HG02588 (cell line): Measurements from ENCODE around the gene RGS2.
A peak's percentile ranks its signal among the peaks of the same experiment; 100 is the strongest.

Experiments used
- ATAC-seq: cut with Tn5 transposase; IDR thresholded peaks from one replicate; pipeline ENCODE4 v1.9.1; 2021; ENCODE audit warnings: mild to moderate bottlenecking, moderate library complexity; ENCODE audit not compliant: unreplicated experiment

RGS2 gene

DNA sequence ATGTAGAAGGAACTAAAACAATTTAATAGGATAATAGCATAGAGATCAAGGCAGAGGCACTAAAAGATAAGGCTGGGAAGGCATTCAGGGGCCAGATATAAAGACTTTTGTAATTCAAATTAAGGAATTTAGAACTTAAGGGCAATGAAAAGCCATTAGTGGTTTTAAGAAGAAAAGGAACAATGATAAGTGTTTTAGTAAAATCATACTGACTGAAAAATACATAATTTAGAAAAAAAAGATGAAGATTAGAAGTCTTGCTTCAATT, 14.1 kb upstream of the RGS2 start:
- no peak for ATAC-seq

DNA sequence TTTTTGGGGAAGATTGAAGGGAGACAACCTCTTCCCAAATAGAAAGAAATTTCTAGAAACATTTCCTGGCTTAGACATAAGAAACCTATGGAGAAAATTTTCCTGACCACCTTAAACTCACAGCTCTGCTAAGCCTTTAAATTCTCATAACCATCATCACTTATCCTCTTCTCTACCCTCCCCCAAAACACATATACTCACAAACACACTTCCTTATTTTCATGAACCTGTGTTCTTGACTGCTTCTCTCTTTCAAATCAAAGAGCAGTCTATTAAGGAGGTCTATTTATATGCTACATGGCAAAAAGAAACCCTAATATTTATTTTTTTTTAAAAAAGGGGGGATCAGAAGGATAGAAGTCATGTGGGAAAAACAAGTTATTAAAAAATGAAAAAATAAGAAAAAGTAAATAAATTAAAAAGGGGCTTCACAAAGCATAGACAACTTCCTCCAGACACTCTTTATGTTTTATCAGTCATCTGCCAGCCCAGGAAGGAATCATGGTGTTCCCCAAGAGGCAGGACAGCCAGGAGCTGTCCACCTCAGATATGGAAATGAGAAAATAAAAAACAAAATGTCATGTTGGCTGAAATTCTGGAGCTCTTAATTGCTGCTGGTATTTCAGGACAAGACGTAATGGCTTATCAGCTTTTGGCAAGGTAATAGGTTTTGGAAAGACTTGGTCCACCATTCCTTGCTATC, 12.8 kb upstream of the RGS2 start:
- ATAC-seq: no peak

DNA sequence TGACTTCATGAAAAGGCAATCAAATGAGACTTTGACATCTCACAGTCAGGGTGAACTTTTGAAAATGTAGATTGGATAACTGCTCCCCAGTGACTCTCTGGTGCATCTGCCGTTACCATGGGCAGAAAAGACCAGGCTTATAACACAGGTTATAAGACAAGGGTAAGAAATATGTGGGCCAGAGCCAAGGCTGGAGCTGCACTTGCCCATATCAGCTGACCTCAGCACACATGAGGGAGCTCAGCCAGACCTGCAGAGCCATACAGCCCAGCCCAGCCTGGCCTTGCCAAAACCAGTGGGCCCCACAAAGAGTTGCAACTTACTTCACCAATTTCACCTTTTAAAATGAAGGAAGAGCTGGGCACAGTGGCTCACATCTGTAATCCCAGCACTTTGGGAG, 11.7 kb upstream of the RGS2 start:
- no peak for ATAC-seq

DNA sequence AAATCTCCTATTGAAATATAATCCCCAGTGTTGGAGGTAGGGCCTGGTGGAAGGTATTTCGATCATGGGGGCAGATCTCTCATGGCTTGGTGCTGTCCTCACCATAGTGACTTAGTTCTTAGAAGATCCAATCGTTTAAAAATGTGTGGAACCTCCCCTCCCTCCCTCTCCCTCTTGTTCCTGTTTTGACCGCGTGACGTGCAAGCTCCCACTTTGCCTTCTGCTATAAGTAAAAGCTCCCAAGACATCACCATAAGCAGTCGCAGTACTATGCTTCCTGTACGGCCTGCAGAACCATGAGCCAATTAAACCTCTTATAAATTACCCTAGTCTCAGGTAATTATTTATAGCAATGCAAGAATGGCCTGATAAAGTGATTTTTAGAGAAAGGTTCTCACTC, 10.9 kb upstream of the RGS2 start:
- ATAC-seq: no peak

DNA sequence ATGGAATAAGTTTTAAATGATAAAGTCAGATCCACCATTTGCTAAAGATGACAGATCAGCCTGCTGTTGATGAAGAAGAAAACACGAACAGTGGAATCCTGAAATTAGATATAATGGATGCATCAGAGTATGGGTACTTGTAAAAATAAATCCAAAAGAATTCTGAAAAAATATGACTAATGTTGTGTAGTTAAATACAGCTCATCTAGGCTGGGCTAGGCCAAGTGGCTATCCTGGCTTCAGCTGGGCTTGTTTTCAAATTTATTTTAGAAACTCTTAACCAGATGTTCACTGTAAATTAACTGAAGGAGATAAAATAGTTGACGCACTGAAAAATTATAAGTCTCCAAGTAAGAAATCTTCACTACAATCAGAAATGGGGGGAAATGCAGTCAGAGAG, 7.4 kb upstream of the RGS2 start:
- ATAC-seq: no peak

DNA sequence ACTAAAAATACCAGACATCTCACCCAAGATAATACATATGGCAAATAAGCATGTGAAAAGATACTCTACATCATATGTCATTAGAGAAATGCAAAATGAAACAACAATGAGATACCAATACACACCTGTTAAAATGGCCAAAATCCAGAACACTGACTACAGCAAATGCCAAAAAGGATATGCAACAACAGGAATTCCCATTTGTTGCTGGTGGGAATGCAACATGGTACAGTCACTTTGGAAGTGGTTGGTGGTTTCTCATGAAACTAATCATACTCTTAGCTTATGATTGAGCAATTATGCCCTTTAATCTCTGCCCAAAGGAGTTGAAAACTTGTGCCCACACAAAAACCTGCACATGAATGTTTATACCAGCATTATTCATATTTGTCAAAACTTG, 6.4 kb upstream of the RGS2 start:
- no peak for ATAC-seq

DNA sequence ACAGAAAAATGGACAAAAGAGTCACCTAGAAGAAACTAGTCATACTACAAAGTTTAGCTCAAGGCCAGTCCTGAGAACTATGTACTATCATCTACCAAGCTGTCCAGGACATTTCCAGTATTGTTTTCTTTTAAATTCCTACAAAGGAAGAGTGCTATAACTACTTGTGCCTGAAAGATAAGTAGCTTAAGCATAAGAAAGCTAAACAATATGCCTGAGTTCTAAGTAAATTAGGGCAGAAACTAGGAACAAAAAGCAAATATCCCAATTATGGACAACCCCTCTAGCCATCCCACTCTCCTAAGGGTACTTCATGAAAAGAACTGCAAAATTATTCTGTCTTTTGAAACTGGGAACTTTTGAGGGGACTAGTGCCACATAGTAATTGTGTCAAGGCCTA, 5.3 kb upstream of the RGS2 start:
- ATAC-seq: no peak

DNA sequence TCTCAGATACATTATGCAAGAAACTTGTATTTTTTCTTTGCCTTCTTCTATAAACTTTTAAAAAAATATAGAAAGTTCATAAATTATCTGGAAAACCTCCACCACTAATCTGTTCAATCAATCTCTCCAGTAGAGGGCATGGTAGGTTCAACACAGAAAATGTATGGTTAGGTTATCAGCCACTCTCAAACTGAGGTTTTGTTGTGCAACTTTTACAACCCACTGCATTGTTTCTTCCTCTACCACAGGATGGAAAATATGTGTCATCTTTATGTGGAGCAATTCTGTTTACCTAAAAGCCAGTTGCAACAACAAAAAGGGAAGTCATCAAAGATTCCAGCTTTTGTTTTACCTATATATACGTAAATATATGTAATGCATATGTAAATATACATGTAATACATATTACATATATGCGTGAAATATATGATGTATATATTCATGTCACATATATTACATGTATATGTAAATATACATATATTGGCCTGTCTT, 3.0 kb upstream of the RGS2 start:
- ATAC-seq: peak; percentile 21

DNA sequence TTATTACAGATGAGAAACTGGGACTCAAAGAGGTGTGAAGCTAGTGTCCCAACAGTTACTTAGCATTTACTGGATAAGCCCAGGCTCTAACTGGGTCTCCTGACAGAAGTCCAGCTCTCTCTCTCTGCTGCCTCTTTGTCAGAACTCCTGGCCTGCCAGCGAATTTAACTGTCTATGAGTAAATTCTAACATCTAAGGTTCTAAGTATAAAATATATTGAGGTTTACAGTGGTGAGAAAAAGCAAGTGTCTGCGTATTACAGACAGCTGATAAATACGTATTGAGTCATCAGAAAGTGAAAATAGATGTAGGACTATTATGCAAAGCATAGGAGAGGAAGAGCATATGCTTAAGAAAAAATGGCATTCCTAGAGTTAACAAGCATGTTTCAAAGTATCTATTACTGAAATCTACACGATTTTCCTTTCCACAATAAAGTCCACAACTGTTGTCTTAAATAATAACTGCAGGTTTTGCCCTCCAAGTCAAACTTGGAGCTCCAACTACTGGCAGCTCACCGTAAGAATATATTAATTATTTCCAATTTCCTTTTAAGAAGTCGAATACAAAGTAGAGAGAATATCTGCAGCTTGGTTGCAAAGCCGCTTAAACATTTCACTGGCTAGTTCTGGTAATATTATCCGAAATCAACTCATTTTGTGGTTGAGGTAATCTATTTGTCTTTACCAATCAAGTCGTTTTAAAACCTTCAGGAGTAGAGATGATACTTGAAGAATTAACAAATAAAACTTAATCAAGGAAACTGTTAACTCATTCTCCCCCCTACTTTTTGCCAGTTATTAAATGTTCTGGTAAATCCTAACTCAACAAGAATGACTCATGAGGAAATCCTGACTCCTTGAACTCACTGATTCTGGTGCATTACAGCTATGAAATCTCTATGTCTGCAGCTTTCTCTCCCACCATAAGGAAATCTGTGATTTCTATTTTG, 1.4 kb upstream of the RGS2 start:
- ATAC-seq: peak; percentile 30

DNA sequence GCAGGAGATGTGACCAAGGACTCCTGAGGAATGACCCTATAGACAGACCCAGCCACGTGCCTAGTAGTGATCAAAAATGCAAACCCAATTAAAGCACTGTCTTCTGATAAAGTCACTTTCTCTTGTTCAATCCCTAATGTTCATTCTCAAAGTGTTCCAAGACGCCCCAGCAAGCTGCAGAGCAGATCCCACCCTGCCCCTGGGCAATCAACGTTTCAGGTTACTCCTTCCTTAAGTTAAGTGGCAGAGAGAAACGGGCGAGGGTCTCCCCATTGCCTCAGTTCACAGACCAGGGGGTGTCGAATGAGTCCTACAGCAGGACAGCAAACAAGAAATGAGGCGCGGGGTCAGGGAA, 699 bp upstream of the RGS2 start:
- no peak for ATAC-seq

DNA sequence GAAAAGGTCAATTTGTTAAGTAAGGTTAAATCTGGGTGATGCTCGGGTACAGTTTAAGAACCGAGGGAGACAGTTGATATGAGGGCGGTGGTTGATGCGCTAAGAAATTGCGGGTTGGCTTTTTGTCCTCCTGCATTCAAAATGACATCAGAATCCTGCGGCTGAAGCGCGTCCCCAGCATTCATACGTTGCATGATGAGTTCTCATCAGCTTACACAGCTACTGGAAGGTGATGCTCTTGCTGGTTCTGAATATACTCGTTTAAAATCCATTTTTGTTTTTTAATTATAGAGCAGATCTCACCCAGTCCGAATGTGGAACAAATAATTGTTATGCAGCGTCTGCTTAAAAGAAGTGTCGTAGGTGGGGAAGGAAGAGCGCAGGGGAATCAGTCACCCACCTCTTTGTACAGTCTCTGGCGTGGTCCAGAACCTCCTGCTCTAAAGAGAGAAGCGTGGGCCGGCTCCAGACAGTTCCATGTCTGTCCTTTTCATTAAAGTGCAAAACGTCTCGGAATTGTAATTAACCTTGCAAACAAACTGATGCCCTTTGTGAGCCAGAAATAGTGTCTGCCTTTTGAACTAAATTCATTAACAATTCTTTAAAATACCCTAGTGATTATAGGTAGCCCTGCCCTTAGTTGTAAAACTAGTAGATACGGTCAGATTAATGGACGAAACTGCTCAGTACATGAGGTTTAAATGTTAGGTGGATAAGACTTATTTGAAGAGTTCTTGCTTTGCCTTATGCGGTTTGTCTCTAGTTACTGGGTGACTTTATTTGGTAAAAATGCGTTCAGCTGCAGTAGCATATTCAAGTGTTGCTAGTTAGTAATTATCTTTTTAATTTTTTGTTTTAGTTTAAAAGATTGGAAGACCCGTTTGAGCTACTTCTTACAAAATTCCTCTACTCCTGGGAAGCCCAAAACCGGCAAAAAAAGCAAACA, 741 bp downstream of the RGS2 start:
- no peak for ATAC-seq

DNA sequence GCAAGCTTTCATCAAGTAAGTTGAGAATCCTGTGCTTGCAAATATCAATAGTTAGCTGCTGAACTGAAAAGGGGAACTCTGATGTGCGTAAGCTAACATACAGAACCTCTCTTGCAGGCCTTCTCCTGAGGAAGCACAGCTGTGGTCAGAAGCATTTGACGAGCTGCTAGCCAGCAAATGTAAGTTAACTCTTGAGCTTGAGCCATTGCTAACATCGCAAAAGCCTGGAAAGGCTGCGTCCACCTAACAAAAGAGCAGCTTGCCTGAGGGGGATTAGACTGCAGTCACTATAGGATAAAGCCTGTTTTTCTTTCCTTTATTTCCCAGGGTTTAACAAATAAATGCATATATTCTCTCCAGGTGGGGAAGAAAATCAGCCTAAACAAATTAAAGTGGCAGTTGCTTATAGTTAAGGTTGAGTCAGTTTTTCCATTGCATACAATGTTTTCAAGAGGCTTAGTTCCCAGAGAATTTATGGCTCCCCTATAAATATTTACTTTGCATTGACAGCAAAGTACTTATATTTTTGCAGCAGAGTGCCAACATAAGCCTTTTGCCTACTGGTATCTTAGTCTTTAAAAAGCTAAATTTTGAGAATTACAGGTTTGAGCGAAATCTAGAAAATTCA, 1.5 kb downstream of the RGS2 start:
- ATAC-seq: no peak

DNA sequence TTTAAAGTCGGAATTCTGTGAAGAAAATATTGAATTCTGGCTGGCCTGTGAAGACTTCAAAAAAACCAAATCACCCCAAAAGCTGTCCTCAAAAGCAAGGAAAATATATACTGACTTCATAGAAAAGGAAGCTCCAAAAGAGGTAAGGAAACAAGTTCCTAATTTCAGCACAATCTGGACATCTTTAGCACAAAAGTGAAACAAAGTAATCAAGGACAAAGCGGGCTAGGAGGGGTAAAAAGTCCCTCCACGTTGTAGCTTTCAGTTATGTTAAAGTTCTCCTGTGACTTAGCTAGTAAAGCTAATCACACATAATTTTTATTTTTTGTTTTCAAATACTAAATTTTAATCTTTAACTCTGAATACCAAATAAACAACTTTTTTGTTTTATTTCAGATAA, 2.2 kb downstream of the RGS2 start:
- ATAC-seq: no peak

DNA sequence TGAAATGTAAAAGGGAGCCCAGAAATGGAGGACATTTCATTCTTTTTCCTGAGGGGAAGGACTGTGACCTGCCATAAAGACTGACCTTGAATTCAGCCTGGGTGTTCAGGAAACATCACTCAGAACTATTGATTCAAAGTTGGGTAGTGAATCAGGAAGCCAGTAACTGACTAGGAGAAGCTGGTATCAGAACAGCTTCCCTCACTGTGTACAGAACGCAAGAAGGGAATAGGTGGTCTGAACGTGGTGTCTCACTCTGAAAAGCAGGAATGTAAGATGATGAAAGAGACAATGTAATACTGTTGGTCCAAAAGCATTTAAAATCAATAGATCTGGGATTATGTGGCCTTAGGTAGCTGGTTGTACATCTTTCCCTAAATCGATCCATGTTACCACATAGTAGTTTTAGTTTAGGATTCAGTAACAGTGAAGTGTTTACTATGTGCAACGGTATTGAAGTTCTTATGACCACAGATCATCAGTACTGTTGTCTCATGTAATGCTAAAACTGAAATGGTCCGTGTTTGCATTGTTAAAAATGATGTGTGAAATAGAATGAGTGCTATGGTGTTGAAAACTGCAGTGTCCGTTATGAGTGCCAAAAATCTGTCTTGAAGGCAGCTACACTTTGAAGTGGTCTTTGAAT, 2.9 kb downstream of the RGS2 start:
- ATAC-seq: no peak

DNA sequence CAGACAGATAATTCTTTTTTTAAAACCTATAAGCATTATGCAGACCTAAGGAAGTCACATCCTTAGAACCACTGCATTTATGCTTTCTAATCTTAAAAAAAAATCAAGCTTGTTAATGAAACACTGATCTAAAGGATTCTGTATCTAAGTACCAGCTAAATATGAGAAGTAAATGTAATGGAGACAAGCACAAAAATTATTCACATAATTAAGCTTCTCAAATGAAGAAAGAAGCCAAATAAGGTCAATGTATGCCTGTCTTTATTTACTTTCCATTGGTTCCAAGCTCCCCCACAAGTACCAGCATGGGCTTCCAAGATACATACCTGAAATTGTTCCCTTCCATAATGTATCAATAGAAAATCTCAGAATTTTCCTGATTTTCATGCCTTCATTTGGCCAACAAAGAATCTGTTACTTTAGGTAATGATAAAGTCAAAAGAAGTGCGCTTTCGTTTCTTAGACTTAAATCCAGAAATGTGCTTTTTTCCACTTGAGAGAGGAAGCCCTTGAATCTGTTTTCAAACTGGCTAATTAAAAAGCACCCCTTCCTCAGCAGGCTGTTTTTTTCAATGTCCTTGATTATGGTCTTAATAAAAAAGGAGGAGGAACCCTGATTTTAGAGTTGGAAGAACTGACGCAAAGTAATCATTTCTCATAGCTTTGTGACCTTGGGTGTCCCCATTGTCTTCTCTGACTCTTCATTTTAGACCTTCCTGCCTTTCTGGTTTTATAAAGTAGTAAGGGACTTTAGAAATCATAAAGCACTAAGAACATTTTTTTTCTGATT, 3.8 kb downstream of the RGS2 start:
- no peak for ATAC-seq

DNA sequence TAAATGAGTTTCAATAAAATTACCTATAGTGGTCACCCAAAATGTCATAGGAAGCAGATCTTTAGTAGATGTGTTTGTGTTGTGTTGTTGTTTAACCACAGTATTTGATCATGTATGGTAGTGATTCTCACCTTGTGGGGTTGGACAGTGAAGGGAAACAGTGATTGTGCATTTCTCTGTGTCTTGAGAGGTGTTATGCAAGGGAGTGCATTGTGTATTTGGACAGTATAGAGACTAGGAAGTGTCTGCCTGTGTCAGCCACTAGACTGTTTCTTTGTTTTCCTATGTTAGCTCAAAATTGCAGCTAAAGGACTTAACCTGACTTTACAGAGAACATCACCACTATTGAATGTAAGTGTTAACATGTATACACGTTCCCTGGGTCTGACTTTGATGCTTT, 6.0 kb downstream of the RGS2 start:
- ATAC-seq: no peak

DNA sequence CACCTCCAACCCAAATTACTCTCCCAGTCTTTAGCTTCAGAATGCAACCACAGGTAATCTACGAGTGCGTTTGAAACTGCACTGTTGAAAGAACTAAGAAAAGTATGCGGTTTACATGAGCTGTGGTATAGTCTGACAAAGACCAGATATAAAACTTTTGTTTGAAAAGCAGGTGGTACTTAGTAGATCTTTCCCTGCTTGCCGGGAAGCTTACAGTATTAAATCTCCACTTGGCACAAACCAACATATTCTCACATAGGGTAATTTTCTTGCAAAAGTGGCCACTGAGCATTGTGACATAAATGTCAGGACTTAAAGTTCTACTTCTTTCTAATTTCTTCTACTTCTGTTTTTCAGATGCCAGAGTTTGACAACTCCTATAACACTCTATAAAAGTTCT, 8.4 kb downstream of the RGS2 start:
- no peak for ATAC-seq

DNA sequence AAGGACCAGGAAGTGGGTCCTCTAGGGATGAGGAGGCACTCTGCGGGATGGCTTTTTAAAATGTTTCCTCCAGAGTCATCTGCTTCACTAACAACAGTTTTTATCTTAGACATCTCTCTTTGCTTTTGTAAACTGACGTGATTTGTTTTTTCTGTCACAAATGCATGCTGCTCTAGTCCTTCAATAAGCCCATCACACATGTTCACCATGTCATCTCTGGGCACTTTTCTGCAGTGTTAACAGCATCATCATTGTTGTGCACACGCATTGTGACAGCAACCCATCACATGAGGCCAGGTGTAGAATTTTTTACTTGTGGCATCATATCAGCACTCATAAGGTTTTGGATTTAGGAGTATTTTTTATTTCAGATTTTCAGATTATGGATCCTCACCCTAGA, 12.5 kb downstream of the RGS2 start:
- ATAC-seq: no peak

DNA sequence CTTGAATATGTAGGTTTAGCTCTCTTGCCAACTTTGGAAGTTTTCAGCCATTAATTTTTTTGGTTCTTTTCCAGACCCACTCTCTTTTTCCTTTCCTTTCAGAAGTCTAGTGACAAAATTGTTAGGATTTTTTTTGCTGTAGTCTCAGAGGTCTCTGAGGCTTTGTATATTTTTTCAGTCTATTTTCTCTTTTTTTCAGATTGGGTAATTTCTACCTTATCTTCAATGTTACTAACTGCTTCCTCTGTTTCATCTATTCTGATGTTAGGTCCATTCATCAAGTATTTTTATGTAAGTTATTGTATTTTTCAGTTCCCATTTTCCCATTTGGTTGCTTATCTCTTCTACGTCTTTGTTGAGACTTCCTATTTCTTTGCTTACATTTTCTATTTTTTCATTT, 15.7 kb downstream of the RGS2 start:
- ATAC-seq: no peak
